ENCODE measurements around the gene PACRG. TPM values are rescaled to one million over a fixed set of nuclear protein-coding genes. Genes with fewer than 3 reads are reported as not detected.

PACRG gene
- total RNA-seq, 1 experiment from 2014 or later: not detected

- intact Hi-C loops (cut with micrococcal nuclease; ENCODE audit: unreplicated experiment): no loop called here
- no peaks in the 10 kb centered on the region for H3K27me3 Mint-ChIP-seq (ENCODE audit: insufficient read depth, unreplicated experiment)
- no peak for TF ChIP-seq CTCF (IDR thresholded peaks at IDR 0.05; ENCODE audit: insufficient read depth in 1 of 2, low read depth in 1 of 2, low read length in 1 of 2, severe bottlenecking in 1 of 2, unreplicated experiment in 1 of 2)
- ChIA-PET CTCF (no interaction called here), POLR2A (no interaction called here)
- Histone ChIP-seq H3K4me1 (no peaks in the 10 kb centered on the region), H3K9me3 (no peaks in the 10 kb centered on the region), H3K4me3 (ENCODE audit: low read depth, low read length) (no peak overlapping the region), H3K27me3 (replicated peaks; ENCODE audit: control insufficient read depth, insufficient read depth, low read length) (no peaks in the 10 kb centered on the region), H3K36me3 (ENCODE audit: control insufficient read depth, insufficient read depth, low read length) (no peaks in the 10 kb centered on the region)
- no TSS peak for BruUV-seq (replicated peaks)
- H3K4me1 Mint-ChIP-seq (ENCODE audit: low read depth, unreplicated experiment): peaks cover 8% of the 10 kb centered on the region
- no peak overlapping the region for H3K27ac Mint-ChIP-seq (ENCODE audit: unreplicated experiment)
- H3K4me3 Mint-ChIP-seq (ENCODE audit: unreplicated experiment): no peak overlapping the region
- H3K36me3 Mint-ChIP-seq (ENCODE audit: insufficient read depth, unreplicated experiment): no peaks in the 10 kb centered on the region
- no peak for DNase-seq
- no peaks in the 10 kb centered on the region for H3K9me3 Mint-ChIP-seq (ENCODE audit: unreplicated experiment)
These were observed 565.5 kb downstream of the PACRG start for GRCh38 chr6:163293286-163293685.

GRCh38 chr6:163294734-163295133, 567.0 kb downstream of the PACRG start:
- H3K4me1 ChIP-seq: no peaks in the 10 kb centered on the region
- TF ChIP-seq CTCF (IDR thresholded peaks at IDR 0.05; ENCODE audit: insufficient read depth in 1 of 2, low read depth in 1 of 2, low read length in 1 of 2, severe bottlenecking in 1 of 2, unreplicated experiment in 1 of 2): no peak
- BruUV-seq (replicated peaks): no TSS peak
- DNase-seq: no peak
- POLR2A ChIA-PET: no interaction called here
- no peak overlapping the region for H3K27ac Mint-ChIP-seq (ENCODE audit: unreplicated experiment)
- H3K4me1 Mint-ChIP-seq (ENCODE audit: low read depth, unreplicated experiment): peaks cover 8% of the 10 kb centered on the region
- no peaks in the 10 kb centered on the region for H3K36me3 Mint-ChIP-seq (ENCODE audit: insufficient read depth, unreplicated experiment)
- no peak overlapping the region for H3K4me3 Mint-ChIP-seq (ENCODE audit: unreplicated experiment)
- H3K9me3 ChIP-seq: no peaks in the 10 kb centered on the region
- intact Hi-C loops (cut with micrococcal nuclease; ENCODE audit: unreplicated experiment): no loop called here
- no peaks in the 10 kb centered on the region for H3K36me3 ChIP-seq (ENCODE audit: control insufficient read depth, insufficient read depth, low read length)
- no peaks in the 10 kb centered on the region for H3K27me3 ChIP-seq (replicated peaks; ENCODE audit: control insufficient read depth, insufficient read depth, low read length)
- no peaks in the 10 kb centered on the region for H3K9me3 Mint-ChIP-seq (ENCODE audit: unreplicated experiment)
- CTCF ChIA-PET: no interaction called here
- no peak overlapping the region for H3K4me3 ChIP-seq (ENCODE audit: low read depth, low read length)
- H3K27me3 Mint-ChIP-seq (ENCODE audit: insufficient read depth, unreplicated experiment): no peaks in the 10 kb centered on the region

- Mint-ChIP-seq H3K4me1 (ENCODE audit: low read depth, unreplicated experiment) (peaks cover 8% of the 10 kb centered on the region), H3K27ac (ENCODE audit: unreplicated experiment) (no peak overlapping the region), H3K36me3 (ENCODE audit: insufficient read depth, unreplicated experiment) (no peaks in the 10 kb centered on the region), H3K27me3 (ENCODE audit: insufficient read depth, unreplicated experiment) (no peaks in the 10 kb centered on the region), H3K4me3 (ENCODE audit: unreplicated experiment) (no peak overlapping the region), H3K9me3 (ENCODE audit: unreplicated experiment) (no peaks in the 10 kb centered on the region)
- no peak for TF ChIP-seq CTCF (IDR thresholded peaks at IDR 0.05; ENCODE audit: insufficient read depth in 1 of 2, low read depth in 1 of 2, low read length in 1 of 2, severe bottlenecking in 1 of 2, unreplicated experiment in 1 of 2)
- no peak for DNase-seq
- ChIA-PET POLR2A (no interaction called here), CTCF (no interaction called here)
- Histone ChIP-seq H3K9me3 (no peaks in the 10 kb centered on the region), H3K27me3 (replicated peaks; ENCODE audit: control insufficient read depth, insufficient read depth, low read length) (no peaks in the 10 kb centered on the region), H3K4me3 (ENCODE audit: low read depth, low read length) (no peak overlapping the region), H3K4me1 (no peaks in the 10 kb centered on the region), H3K36me3 (ENCODE audit: control insufficient read depth, insufficient read depth, low read length) (no peaks in the 10 kb centered on the region)
- BruUV-seq (replicated peaks): no TSS peak
- intact Hi-C loops (cut with micrococcal nuclease; ENCODE audit: unreplicated experiment): no loop called here
These were observed 569.2 kb downstream of the PACRG start for GRCh38 chr6:163296835-163297519.

Data from Caco-2 (cell line).